Loucy (cell line): ENCODE results near the gene IQCE.

ENCODE experiments used
- EZH2phosphoT487 ChIP-seq: fragments of 200-600 bp; IDR thresholded peaks from 2 replicates; pipeline ENCODE4 v1.6.1; 2018; ENCODE audit warnings: antibody characterized with exemption, mild to moderate bottlenecking, moderate library complexity, borderline replicate concordance
- TF ChIP-seq, protein P1 (sequence below): fragments of 200-600 bp; sonication (generic); conservative IDR thresholded peaks from 2 replicates; pipeline ENCODE4 v1.5.1; 2014; ENCODE audit warnings: mild to moderate bottlenecking, antibody characterized with exemption, low read length

DNA sequence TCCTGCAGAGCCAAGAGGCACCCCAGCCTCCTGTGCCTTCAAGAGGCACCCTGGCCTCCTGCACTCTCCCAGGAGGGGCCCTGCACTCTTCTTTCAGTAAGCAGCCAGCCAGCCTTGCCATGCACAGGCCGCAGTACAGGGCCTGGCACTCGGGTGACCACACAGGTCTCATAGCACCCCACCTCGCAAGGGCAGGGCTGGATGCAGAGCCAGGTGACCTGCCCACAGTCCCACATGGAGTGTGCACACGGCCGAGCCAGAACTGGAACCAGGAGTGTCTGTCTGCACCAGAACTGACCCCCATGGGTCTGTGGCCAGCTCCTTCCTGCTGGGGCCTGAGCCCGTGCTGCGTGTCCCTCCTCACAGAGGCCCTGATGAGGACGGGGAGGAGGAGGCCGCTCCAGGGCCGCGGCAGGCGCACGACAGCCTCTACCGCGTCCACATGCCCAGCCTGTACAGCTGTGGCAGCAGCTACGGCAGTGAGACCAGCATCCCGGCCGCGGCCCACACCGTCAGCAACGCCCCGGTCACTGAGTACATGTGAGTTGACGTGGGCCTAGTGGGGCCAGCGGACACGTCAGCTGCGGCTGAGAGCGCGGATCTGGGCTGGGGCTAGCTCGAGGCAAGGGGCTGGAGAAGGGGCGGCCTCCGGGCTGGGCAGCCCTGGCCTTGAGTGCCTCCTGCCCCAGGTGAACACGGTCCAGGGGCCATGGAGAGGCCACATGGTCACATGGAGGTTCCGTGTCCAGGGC, 99.3 kb downstream of the IQCE start:
- TF ChIP-seq, protein P1, sequence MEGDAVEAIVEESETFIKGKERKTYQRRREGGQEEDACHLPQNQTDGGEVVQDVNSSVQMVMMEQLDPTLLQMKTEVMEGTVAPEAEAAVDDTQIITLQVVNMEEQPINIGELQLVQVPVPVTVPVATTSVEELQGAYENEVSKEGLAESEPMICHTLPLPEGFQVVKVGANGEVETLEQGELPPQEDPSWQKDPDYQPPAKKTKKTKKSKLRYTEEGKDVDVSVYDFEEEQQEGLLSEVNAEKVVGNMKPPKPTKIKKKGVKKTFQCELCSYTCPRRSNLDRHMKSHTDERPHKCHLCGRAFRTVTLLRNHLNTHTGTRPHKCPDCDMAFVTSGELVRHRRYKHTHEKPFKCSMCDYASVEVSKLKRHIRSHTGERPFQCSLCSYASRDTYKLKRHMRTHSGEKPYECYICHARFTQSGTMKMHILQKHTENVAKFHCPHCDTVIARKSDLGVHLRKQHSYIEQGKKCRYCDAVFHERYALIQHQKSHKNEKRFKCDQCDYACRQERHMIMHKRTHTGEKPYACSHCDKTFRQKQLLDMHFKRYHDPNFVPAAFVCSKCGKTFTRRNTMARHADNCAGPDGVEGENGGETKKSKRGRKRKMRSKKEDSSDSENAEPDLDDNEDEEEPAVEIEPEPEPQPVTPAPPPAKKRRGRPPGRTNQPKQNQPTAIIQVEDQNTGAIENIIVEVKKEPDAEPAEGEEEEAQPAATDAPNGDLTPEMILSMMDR = no peak
- no peak for TF ChIP-seq EZH2phosphoT487
